Dermis microvascular lymphatic vessel endothelial cell (primary cell): Measurements from ENCODE around the gene RPL37. TPM values are rescaled to one million over a fixed set of nuclear protein-coding genes. Genes with fewer than 3 reads are reported as not detected.
A peak's percentile ranks its signal among the peaks of the same experiment; 100 is the strongest.
"Not testable (repeated sequence)": the region's sequence is repeated elsewhere in the genome, so short reads cannot be mapped to it uniquely, and the experiment has no call there.

Experiments
- DNase-seq, 2 donors: peaks; one replicate each; pipeline versions ENCODE4 v3.0.0 to v3.0.0-alpha.2; 2010; ENCODE audit warnings: low read depth in 2 of 2
- total RNA-seq: library from RNA; depleted of rRNA; stranded (reverse); fragments of >200 nt; gene quantifications from 2 replicates; pipeline ENCODE4 v1.2.1, GENCODE V29; 2014

RPL37 gene
- total RNA-seq: 1,577 and 2,023 TPM in 2 replicates

GRCh38 chr5:40834849-40835787 lies at the start of gene RPL37:
TSS of gene RPL37 (minus strand) at chr5:40835222. CDS start at chr5:40835185, 37 bp downstream.
- peak; percentile 91 to 97 for DNase-seq

GRCh38 chr5:40883051-40883450 lies 48.0 kb upstream of the RPL37 start:
- not testable (repeated sequence) for DNase-seq

- no peak for DNase-seq
These were observed 47.3 kb upstream of the RPL37 start for GRCh38 chr5:40882291-40882690.

GRCh38 chr5:40879163-40879942 lies 44.3 kb upstream of the RPL37 start:
- peak; percentile 9 to 31 for DNase-seq

- no peak for DNase-seq
These were observed 42.5 kb upstream of the RPL37 start for GRCh38 chr5:40877371-40877988.

- no peak for DNase-seq
These were observed 40.9 kb upstream of the RPL37 start for GRCh38 chr5:40875958-40876357.

- no peak for DNase-seq
These were observed 38.4 kb upstream of the RPL37 start for GRCh38 chr5:40873286-40873880.

- DNase-seq: not testable (repeated sequence)
These were observed 37.2 kb upstream of the RPL37 start for GRCh38 chr5:40872253-40872652.

GRCh38 chr5:40871177-40871576 lies 36.2 kb upstream of the RPL37 start:
- DNase-seq: no peak

- DNase-seq: no peak
These were observed 34.4 kb upstream of the RPL37 start for GRCh38 chr5:40869384-40869783.

- DNase-seq: no peak
These were observed 31.8 kb upstream of the RPL37 start for GRCh38 chr5:40866844-40867243.

GRCh38 chr5:40865004-40865403 lies 30.0 kb upstream of the RPL37 start:
- DNase-seq: not testable (repeated sequence)

- DNase-seq: no peak
These were observed 25.7 kb upstream of the RPL37 start for GRCh38 chr5:40860711-40861110.

GRCh38 chr5:40853632-40854192 lies 18.7 kb upstream of the RPL37 start:
- peak; percentile 52 to 60 for DNase-seq

GRCh38 chr5:40847525-40847924 lies 12.5 kb upstream of the RPL37 start:
- no peak for DNase-seq

- DNase-seq: no peak
These were observed 11.3 kb upstream of the RPL37 start for GRCh38 chr5:40846371-40846770.

- DNase-seq: no peak
These were observed 9.5 kb upstream of the RPL37 start for GRCh38 chr5:40844565-40844964.

GRCh38 chr5:40842351-40842750 lies 7.3 kb upstream of the RPL37 start:
- peak in 1 of 2 donors; percentile 60 for DNase-seq

- peak; percentile 45 to 84 for DNase-seq
These were observed 6.2 kb upstream of the RPL37 start, which contains the start of gene CARD6 for GRCh38 chr5:40841068-40841805. TSS of gene CARD6 (plus strand) at chr5:40841367. CDS start at chr5:40841383, 16 bp downstream.

- no peak for DNase-seq
These were observed 3.1 kb upstream of the RPL37 start for GRCh38 chr5:40838086-40838485.
